HCT116 (cell line): Measurements from ENCODE around the gene MICALL2.

Source experiments
- ATF3 ChIP-seq: IDR thresholded peaks from 2 replicates; pipeline ENCODE4 v1.6.1; 2012
- CTCF ChIP-seq, 3 experiments: fragments of 200-600 bp in 1 of 3; sonication (generic) in 1 of 3; IDR thresholded peaks in 2 of 3; conservative IDR thresholded peaks in 1 of 3; 2 replicates each; pipeline ENCODE4 v1.5.1; 2012 to 2017; ENCODE audit warnings: low read depth in 2 of 3, low read length in 2 of 3, antibody characterized with exemption in 1 of 3, borderline replicate concordance in 1 of 3, control low read depth in 1 of 3, mild to moderate bottlenecking in 1 of 3, mixed read lengths in 1 of 3, mixed run types in 1 of 3, moderate library complexity in 1 of 3; ENCODE audit not compliant: insufficient read depth in 1 of 3
- EGR1 ChIP-seq: IDR thresholded peaks from 2 replicates; pipeline ENCODE4 v1.6.1; 2012; ENCODE audit warnings: low read depth
- EZH2 ChIP-seq: fragments of 200-600 bp; sonication (generic); IDR thresholded peaks from 2 replicates; pipeline ENCODE4 v1.6.1; 2017; ENCODE audit warnings: antibody characterized with exemption, mixed run types
- EZH2phosphoT487 ChIP-seq: fragments of 200-600 bp; IDR thresholded peaks from 2 replicates; pipeline ENCODE4 v1.6.1; 2018; ENCODE audit warnings: antibody characterized with exemption, borderline replicate concordance
- FOSL1 ChIP-seq: IDR thresholded peaks from 2 replicates; pipeline ENCODE4 v1.6.1; 2012; ENCODE audit warnings: low read depth
- POLR2A ChIP-seq: IDR thresholded peaks from 2 replicates; pipeline ENCODE4 v1.7.0; 2011; ENCODE audit warnings: borderline replicate concordance; ENCODE audit not compliant: insufficient read depth, insufficient read length; ENCODE audit errors: extremely low read depth
- POLR2AphosphoS5 ChIP-seq: IDR thresholded peaks from 2 replicates; pipeline ENCODE4 v1.6.1; 2011; ENCODE audit warnings: mild to moderate bottlenecking, low read depth, low read length, moderate library complexity
- RAD21 ChIP-seq: IDR thresholded peaks from 2 replicates; pipeline ENCODE4 v1.6.1; 2012; ENCODE audit warnings: low read depth, mild to moderate bottlenecking
- SP1 ChIP-seq: IDR thresholded peaks from 2 replicates; pipeline ENCODE4 v1.6.1; 2012; ENCODE audit warnings: low read depth
- TCF7L2 ChIP-seq: IDR thresholded peaks from 2 replicates; pipeline ENCODE4 v1.7.0; 2011; ENCODE audit warnings: borderline replicate concordance, inconsistent platforms; ENCODE audit not compliant: insufficient read depth, insufficient read length; ENCODE audit errors: extremely low read depth
- ZBTB33 ChIP-seq: IDR thresholded peaks from 2 replicates; pipeline ENCODE4 v1.6.1; 2011; ENCODE audit warnings: mild to moderate bottlenecking, low read length, moderate library complexity; ENCODE audit not compliant: insufficient replicate concordance; ENCODE audit errors: extremely low read depth

GRCh38 chr7:1392556-1392955 lies 66.7 kb downstream of the MICALL2 start:
- TF ChIP-seq CTCF (IDR thresholded peaks at IDR 0.05 in 2 of 3, conservative IDR thresholded peaks at IDR 0.05 in 1 of 3; ENCODE audit: borderline replicate concordance in 1 of 3, insufficient read depth in 1 of 3, low read depth in 2 of 3, low read length in 2 of 3) (no peak), RAD21 (no peak), ZBTB33 (no peak), EGR1 (no peak), ATF3 (no peak), POLR2A (no peak), TCF7L2 (no peak), SP1 (no peak), EZH2phosphoT487 (no peak), EZH2 (no peak), FOSL1 (no peak), POLR2AphosphoS5 (no peak)
